Activated T-cell treated with anti-CD3 and anti-CD28 coated beads, Interleukin-2, amount 50 U/mL, for 72 hours (primary cell): ENCODE results near the gene ASCC1. TPM values are rescaled to one million over a fixed set of nuclear protein-coding genes. Genes with fewer than 3 reads are reported as not detected.

Experiments
- total RNA-seq, 2 donors: library from RNA; stranded (reverse); gene quantifications; one replicate each; pipeline ENCODE4 v1.2.3, GENCODE V29; 2022

ASCC1 gene
- total RNA-seq, 2 donors from 2014 or later = 81.2 to 84.3 TPM

Other genes with a start within 250 kb of the ASCC1 start
- gene SPOCK2, start 127.7 kb downstream of the ASCC1 start, total RNA-seq = 100 to 1,000 TPM; 253 to 291 TPM
- gene ANAPC16, start 264 bp downstream of the ASCC1 start, total RNA-seq = 100 to 1,000 TPM; 183 to 197 TPM
- 1,000 to 10,000 TPM; 1,119 to 1,202 TPM for gene DDIT4, start 57.6 kb upstream of the ASCC1 start, total RNA-seq
- gene DNAJB12, start 138.6 kb upstream of the ASCC1 start, total RNA-seq = 10 to 100 TPM; 24.1 to 25.2 TPM